H9 (cell line): ENCODE measurements around the gene MX1. TPM values are rescaled to one million over a fixed set of nuclear protein-coding genes. Genes with fewer than 3 reads are reported as not detected.

ENCODE experiments used
- DNase-seq: peaks from one replicate; pipeline ENCODE4 v3.0.0-alpha.2; 2017
- H2AFZ ChIP-seq: one replicate; pipeline ENCODE4 v1.6.1; 2013; ENCODE audit warnings: mild to moderate bottlenecking, low read length, control low read depth, moderate library complexity
- H2AK5ac ChIP-seq: 2 replicates; pipeline ENCODE4 v1.6.1; 2013; ENCODE audit warnings: low read length, control low read depth, mixed read lengths; ENCODE audit not compliant: insufficient read length
- H2BK120ac ChIP-seq: one replicate; pipeline ENCODE4 v1.6.1; 2013; ENCODE audit warnings: low read depth, mild to moderate bottlenecking, low read length, control low read depth, inconsistent platforms; ENCODE audit not compliant: poor library complexity, severe bottlenecking
- H2BK12ac ChIP-seq: 2 replicates; pipeline ENCODE4 v1.6.1; 2013; ENCODE audit warnings: low read length, control low read depth, mixed read lengths, low read depth; ENCODE audit not compliant: insufficient read length
- H2BK15ac ChIP-seq: 2 replicates; pipeline ENCODE4 v1.6.1; 2013; ENCODE audit warnings: low read depth, low read length, control low read depth
- H2BK20ac ChIP-seq: one replicate; pipeline ENCODE4 v1.6.1; 2013; ENCODE audit warnings: low read depth, mild to moderate bottlenecking, low read length, control low read depth, inconsistent platforms; ENCODE audit not compliant: poor library complexity, severe bottlenecking
- H2BK5ac ChIP-seq: 2 replicates; pipeline ENCODE4 v1.6.1; 2013; ENCODE audit warnings: low read length, control low read depth, mixed read lengths; ENCODE audit not compliant: insufficient read length
- H3K14ac ChIP-seq: 2 replicates; pipeline ENCODE4 v1.6.1; 2013; ENCODE audit warnings: low read length, control low read depth; ENCODE audit not compliant: insufficient read depth
- H3K18ac ChIP-seq: 2 replicates; pipeline ENCODE4 v1.6.1; 2013; ENCODE audit warnings: low read depth, mild to moderate bottlenecking, mixed read lengths, low read length, control low read depth; ENCODE audit not compliant: insufficient read length
- H3K23ac ChIP-seq: 2 replicates; pipeline ENCODE4 v1.6.1; 2013; ENCODE audit warnings: low read length, control low read depth, mixed read lengths, low read depth; ENCODE audit not compliant: insufficient read length
- H3K23me2 ChIP-seq: 2 replicates; pipeline ENCODE4 v1.6.1; 2013; ENCODE audit warnings: low read depth, mild to moderate bottlenecking, mixed read lengths, low read length, control low read depth; ENCODE audit not compliant: insufficient read length, poor library complexity, severe bottlenecking
- H3K27ac ChIP-seq: 2 replicates; pipeline ENCODE4 v1.5.1; 2013; ENCODE audit warnings: low read length, control low read depth, mixed read lengths, low read depth; ENCODE audit not compliant: insufficient read length
- H3K27me3 ChIP-seq: 2 replicates; pipeline ENCODE4 v1.6.1; 2013; ENCODE audit warnings: low read length, control low read depth, inconsistent platforms; ENCODE audit not compliant: insufficient read depth
- H3K4ac ChIP-seq: 2 replicates; pipeline ENCODE4 v1.6.1; 2013; ENCODE audit warnings: low read depth, mild to moderate bottlenecking, control low read depth, inconsistent platforms, low read length, moderate library complexity
- H3K4me1 ChIP-seq: 2 replicates; pipeline ENCODE4 v1.6.1; 2013; ENCODE audit warnings: low read length, control low read depth, inconsistent platforms; ENCODE audit not compliant: insufficient read depth
- H3K4me2 ChIP-seq: 2 replicates; pipeline ENCODE4 v1.6.1; 2013; ENCODE audit warnings: low read length, control low read depth, mixed read lengths; ENCODE audit not compliant: insufficient read length, insufficient read depth
- H3K56ac ChIP-seq: 2 replicates; pipeline ENCODE4 v1.6.1; 2013; ENCODE audit warnings: low read depth, mild to moderate bottlenecking, mixed read lengths, low read length, control low read depth; ENCODE audit not compliant: insufficient read length
- H3K79me1 ChIP-seq: 2 replicates; pipeline ENCODE4 v1.6.1; 2013; ENCODE audit warnings: low read depth, mild to moderate bottlenecking, moderate library complexity, low read length, control low read depth, inconsistent platforms; ENCODE audit not compliant: insufficient read depth, poor library complexity, severe bottlenecking
- H3K79me2 ChIP-seq: 2 replicates; pipeline ENCODE4 v1.6.1; 2013; ENCODE audit warnings: low read length, control low read depth, inconsistent platforms; ENCODE audit not compliant: insufficient read depth
- H3K9ac ChIP-seq: 2 replicates; pipeline ENCODE4 v1.6.1; 2013; ENCODE audit warnings: low read length, control low read depth, mixed read lengths; ENCODE audit not compliant: insufficient read length; ENCODE audit errors: extremely low read depth
- H3K9me3 ChIP-seq: one replicate; pipeline ENCODE4 v1.6.1; 2013; ENCODE audit warnings: low read depth, low read length, inconsistent platforms; ENCODE audit not compliant: control insufficient read depth
- H3T11ph ChIP-seq: one replicate; pipeline ENCODE4 v1.6.1; 2013; ENCODE audit warnings: mild to moderate bottlenecking, low read length, control low read depth, inconsistent platforms
- H4K20me1 ChIP-seq: one replicate; pipeline ENCODE4 v1.6.1; 2013; ENCODE audit not compliant: control insufficient read depth, insufficient read length, insufficient read depth
- H4K5ac ChIP-seq: 2 replicates; pipeline ENCODE4 v1.6.1; 2013; ENCODE audit warnings: low read depth, mild to moderate bottlenecking, mixed read lengths, low read length, control low read depth; ENCODE audit not compliant: insufficient read length
- H4K8ac ChIP-seq: replicated peaks from 2 replicates; pipeline ENCODE4 v1.6.1; 2013; ENCODE audit warnings: low read length, control low read depth, mixed read lengths, low read depth; ENCODE audit not compliant: insufficient read length
- H4K91ac ChIP-seq: 2 replicates; pipeline ENCODE4 v1.6.1; 2013; ENCODE audit warnings: low read depth, mild to moderate bottlenecking, moderate library complexity, mixed read lengths, low read length, control low read depth; ENCODE audit not compliant: insufficient read length
- H3K27ac Mint-ChIP-seq, 3 experiments: 2 replicates in 2 of 3; 3 replicates in 1 of 3; pipeline ENCODE4 v1.8.0; 2020 to 2021; ENCODE audit warnings: mixed read lengths in 3 of 3, mild to moderate bottlenecking in 1 of 3, moderate library complexity in 1 of 3
- H3K27me3 Mint-ChIP-seq: 2 replicates; pipeline ENCODE4 v1.8.0; 2021; ENCODE audit warnings: low read depth, mild to moderate bottlenecking, moderate library complexity, mixed read lengths
- H3K36me3 Mint-ChIP-seq, 3 experiments: 2 replicates in 2 of 3; 3 replicates in 1 of 3; pipeline ENCODE4 v1.8.0; 2020 to 2021; ENCODE audit warnings: low read depth in 3 of 3, mixed read lengths in 3 of 3; ENCODE audit not compliant: insufficient read depth in 1 of 3
- H3K4me1 Mint-ChIP-seq, 2 experiments: 2 replicates each; pipeline ENCODE4 v1.8.0; 2020; ENCODE audit warnings: mixed read lengths in 2 of 2
- H3K4me3 Mint-ChIP-seq, 2 experiments: 2 replicates in 1 of 2; 3 replicates in 1 of 2; pipeline ENCODE4 v1.8.0; 2020 to 2021; ENCODE audit warnings: mild to moderate bottlenecking in 2 of 2, mixed read lengths in 2 of 2, moderate library complexity in 1 of 2
- H3K9me3 Mint-ChIP-seq, 2 experiments: 2 replicates in 1 of 2; 3 replicates in 1 of 2; pipeline ENCODE4 v1.8.0; 2020; ENCODE audit warnings: mild to moderate bottlenecking in 2 of 2, mixed read lengths in 2 of 2, moderate library complexity in 1 of 2
- CTCF ChIP-seq: fragments of 200-600 bp; sonication (generic); conservative IDR thresholded peaks from 3 replicates; pipeline ENCODE4 v1.8.0; 2021; ENCODE audit warnings: antibody characterized with exemption, mild to moderate bottlenecking
- WGBS: extraction: QIAGEN DNeasy Blood & Tissue Kit; methylation state at CpG from one replicate; pipeline ENCODE4 v1.1.7; 2013; ENCODE audit warnings: missing lambda C conversion rate, low lambda C conversion rate, mixed read lengths; ENCODE audit not compliant: insufficient read length; ENCODE audit errors: extremely low coverage; 5-methylcytosine and 5-hydroxymethylcytosine counted together
- total RNA-seq: library from RNA; stranded (reverse); gene quantifications from 2 replicates; pipeline ENCODE4 v1.2.1, GENCODE V29; 2021

MX1 gene
- total RNA-seq, 1 experiment from 2014 or later = 6.3 TPM

GRCh38 chr21:41460578-41461527 lies 34.8 kb downstream of the MX1 start:
- H2AFZ ChIP-seq = no peak overlapping the region
- H2BK120ac ChIP-seq = no peak overlapping the region

More at GRCh38 chr21:41460578-41461527, 34.8 kb downstream of the MX1 start:
- Histone ChIP-seq H3K23me2 (no peaks in the 10 kb centered on the region), H3K9ac (no peak overlapping the region), H3K18ac (no peak overlapping the region), H4K8ac (no peak overlapping the region), H2BK5ac (no peak overlapping the region), H3K4me2 (no peak overlapping the region), H3K27me3 (no peaks in the 10 kb centered on the region), H3K79me1 (no peaks in the 10 kb centered on the region), H3K4ac (no peak overlapping the region), H2BK20ac (no peak overlapping the region), H2BK12ac (no peak overlapping the region), H4K5ac (no peak overlapping the region), H3K23ac (no peak overlapping the region), H4K20me1 (no peaks in the 10 kb centered on the region), H3K79me2 (no peaks in the 10 kb centered on the region), H4K91ac (no peak overlapping the region), H3K56ac (no peak overlapping the region), H3K27ac (no peak overlapping the region), H2AK5ac (no peak overlapping the region), H3K9me3 (no peaks in the 10 kb centered on the region), H3T11ph (no peak overlapping the region), H3K4me1 (no peaks in the 10 kb centered on the region), H2BK15ac (no peak overlapping the region), H3K14ac (no peak overlapping the region)
- TF ChIP-seq CTCF = peak; percentile 82
- Mint-ChIP-seq H3K9me3 (peaks cover 21 to 22% of the 10 kb centered on the region in 2 experiments), H3K4me1 (peaks cover 26 to 29% of the 10 kb centered on the region in 2 experiments), H3K36me3 (peaks cover 29 to 36% (median 36%) of the 10 kb centered on the region in 3 experiments), H3K27me3 (no peaks in the 10 kb centered on the region; the same call in 1 of the 2 replicates), H3K4me3 (no peak overlapping the region), H3K27ac (no peak overlapping the region)
- WGBS = no CpG with 5 or more reads among the region's 17 CpGs
- DNase-seq = peak; percentile 77
